Frontal cortex (tissue), 4 donors: ENCODE data around the gene CDH23. TPM values are rescaled to one million over a fixed set of nuclear protein-coding genes. Genes with fewer than 3 reads are reported as not detected.

Experiments
- DNase-seq, 2 donors: peaks; one replicate each; pipeline ENCODE4 v3.0.0; 2012; ENCODE audit warnings: low spot score in 2 of 2
- FAIRE-seq: peaks from 2 replicates; lab custom pipeline; 2012; peaks lifted over from hg19 to GRCh38; lab: Jason Lieb, UNC
- total RNA-seq: library from RNA; depleted of rRNA; stranded (reverse); fragments of >200 nt; gene quantifications from one replicate; pipeline ENCODE4 v1.2.3, GENCODE V29; 2014
- donor health status: control.
- donor health status: control.
- donor health status: control.

The CDH23 gene
- total RNA-seq, 1 donor from 2014 or later, result 3.3 TPM

- DNase-seq, result no peak
Observed at GRCh38 chr10:71735709-71736569, 339.2 kb downstream of the CDH23 start.

GRCh38 chr10:71736570-71736952 is 339.8 kb downstream of the CDH23 start:
- no peak for FAIRE-seq

More at GRCh38 chr10:71735709-71736569, 339.2 kb downstream of the CDH23 start:
- FAIRE-seq, result no peak

GRCh38 chr10:71737001-71737833 is 340.5 kb downstream of the CDH23 start:
- no peak for FAIRE-seq
- no peak for DNase-seq

More at GRCh38 chr10:71736570-71736952, 339.8 kb downstream of the CDH23 start:
- no peak for DNase-seq

GRCh38 chr10:71737834-71738197 is 341.1 kb downstream of the CDH23 start:
- FAIRE-seq (no peak), DNase-seq (no peak)

- no peak for FAIRE-seq
- DNase-seq, result no peak
Observed at GRCh38 chr10:71739358-71739900, 342.7 kb downstream of the CDH23 start.

GRCh38 chr10:71740069-71740653 is 343.4 kb downstream of the CDH23 start:
- DNase-seq (no peak), FAIRE-seq (no peak)

- DNase-seq (no peak), FAIRE-seq (no peak)
Observed at GRCh38 chr10:71741029-71741428, 344.3 kb downstream of the CDH23 start.

GRCh38 chr10:71741671-71742070 is 345.0 kb downstream of the CDH23 start:
- no peak for FAIRE-seq
- DNase-seq, result no peak

- no peak for DNase-seq
- FAIRE-seq, result no peak
Observed at GRCh38 chr10:71742301-71743088, 345.8 kb downstream of the CDH23 start.

- no peak for DNase-seq
Observed at GRCh38 chr10:71743089-71743838, 346.5 kb downstream of the CDH23 start.

GRCh38 chr10:71743866-71744265 is 347.1 kb downstream of the CDH23 start:
- DNase-seq, result no peak
- FAIRE-seq, result no peak

More at GRCh38 chr10:71743089-71743838, 346.5 kb downstream of the CDH23 start:
- no peak for FAIRE-seq

GRCh38 chr10:71744897-71745663 is 348.4 kb downstream of the CDH23 start:
- FAIRE-seq (no peak), DNase-seq (no peak)

- DNase-seq, result no peak
- FAIRE-seq, result no peak
Observed at GRCh38 chr10:71745664-71746250, 349.0 kb downstream of the CDH23 start.

- FAIRE-seq (no peak), DNase-seq (no peak)
Observed at GRCh38 chr10:71746344-71747037, 349.8 kb downstream of the CDH23 start.

- no peak for DNase-seq
- no peak for FAIRE-seq
Observed at GRCh38 chr10:71747039-71747531, 350.4 kb downstream of the CDH23 start.

- no peak for FAIRE-seq
- no peak for DNase-seq
Observed at GRCh38 chr10:71747551-71748523, 351.1 kb downstream of the CDH23 start.
